Measurements from ENCODE around the gene FBXO39. TPM values are rescaled to one million over a fixed set of nuclear protein-coding genes. Genes with fewer than 3 reads are reported as not detected.

The FBXO39 gene
- total RNA-seq, 1 donor from 2014 or later, result not detected

GRCh38 chr17:6752068-6752909 lies 23.7 kb upstream of the FBXO39 start:
- Mint-ChIP-seq H3K27ac (no peak overlapping the region), H3K9me3 (ENCODE audit: low read depth) (no peaks in the 10 kb centered on the region), H3K27me3 (peaks cover 14% of the 10 kb centered on the region), H3K4me3 (ENCODE audit: low read depth) (no peak overlapping the region), H3K4me1 (ENCODE audit: low read depth) (no peaks in the 10 kb centered on the region), H3K36me3 (ENCODE audit: insufficient read depth) (no peaks in the 10 kb centered on the region)
- no peak for TF ChIP-seq CTCF (IDR thresholded peaks at IDR 0.05; ENCODE audit: unreplicated experiment)
- no peak for DNase-seq (ENCODE audit: low spot score, unreplicated experiment)

DNA sequence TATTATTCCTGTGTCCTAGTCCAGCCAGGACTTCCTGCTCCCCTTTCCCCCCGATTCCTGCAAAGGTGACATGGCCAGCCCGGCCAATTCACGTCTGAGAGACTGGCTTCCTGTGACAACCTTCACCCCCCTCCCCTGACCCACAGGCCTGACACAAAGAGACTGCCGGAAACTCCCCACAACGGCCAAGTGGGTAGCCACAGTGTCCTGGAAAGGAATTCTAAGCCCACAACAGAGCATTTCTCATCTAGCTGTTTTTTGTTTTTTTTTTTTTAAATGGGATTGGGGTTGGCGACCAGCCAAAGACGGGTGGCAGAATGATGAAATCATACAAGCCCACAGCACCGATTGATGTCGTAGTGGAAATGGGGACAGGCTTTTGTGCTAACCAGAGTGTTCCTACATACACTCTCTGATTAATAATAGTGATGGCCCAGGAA lies 23.0 kb upstream of the FBXO39 start:
- no peak for DNase-seq (ENCODE audit: low spot score, unreplicated experiment)
- H3K36me3 Mint-ChIP-seq (ENCODE audit: insufficient read depth), result no peaks in the 10 kb centered on the region
- H3K4me3 Mint-ChIP-seq (ENCODE audit: low read depth), result no peak overlapping the region
- H3K27ac Mint-ChIP-seq, result no peak overlapping the region
- no peaks in the 10 kb centered on the region for H3K4me1 Mint-ChIP-seq (ENCODE audit: low read depth)
- no peak for TF ChIP-seq CTCF (IDR thresholded peaks at IDR 0.05; ENCODE audit: unreplicated experiment)
- peaks cover 15% of the 10 kb centered on the region for H3K27me3 Mint-ChIP-seq
- no peaks in the 10 kb centered on the region for H3K9me3 Mint-ChIP-seq (ENCODE audit: low read depth)

DNA sequence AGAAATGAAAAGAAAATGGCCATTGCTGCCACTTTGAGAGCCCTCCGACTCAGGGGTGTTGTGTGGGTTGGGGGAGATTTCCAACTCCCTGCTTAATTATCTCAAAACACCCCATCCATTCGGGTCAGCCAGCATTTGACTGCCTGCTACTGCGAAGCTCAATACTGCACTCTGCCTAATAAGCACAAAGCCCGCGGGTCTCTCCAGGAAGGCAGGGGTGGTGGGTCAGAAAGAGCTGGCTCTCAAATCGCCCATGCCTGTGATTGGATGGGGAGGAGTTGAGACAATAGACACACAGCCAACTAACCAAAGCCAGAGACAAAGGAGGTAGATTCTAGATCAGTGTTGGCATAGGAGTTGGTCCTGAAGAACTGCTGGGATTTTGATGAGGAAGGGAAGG lies 22.5 kb upstream of the FBXO39 start:
- H3K36me3 Mint-ChIP-seq (ENCODE audit: insufficient read depth), result no peaks in the 10 kb centered on the region
- no peak for TF ChIP-seq CTCF (IDR thresholded peaks at IDR 0.05; ENCODE audit: unreplicated experiment)
- H3K27me3 Mint-ChIP-seq, result peaks cover 18% of the 10 kb centered on the region
- no peaks in the 10 kb centered on the region for H3K9me3 Mint-ChIP-seq (ENCODE audit: low read depth)
- H3K4me1 Mint-ChIP-seq (ENCODE audit: low read depth), result no peaks in the 10 kb centered on the region
- H3K4me3 Mint-ChIP-seq (ENCODE audit: low read depth), result no peak overlapping the region
- H3K27ac Mint-ChIP-seq, result no peak overlapping the region
- DNase-seq (ENCODE audit: low spot score, unreplicated experiment), result no peak

DNA sequence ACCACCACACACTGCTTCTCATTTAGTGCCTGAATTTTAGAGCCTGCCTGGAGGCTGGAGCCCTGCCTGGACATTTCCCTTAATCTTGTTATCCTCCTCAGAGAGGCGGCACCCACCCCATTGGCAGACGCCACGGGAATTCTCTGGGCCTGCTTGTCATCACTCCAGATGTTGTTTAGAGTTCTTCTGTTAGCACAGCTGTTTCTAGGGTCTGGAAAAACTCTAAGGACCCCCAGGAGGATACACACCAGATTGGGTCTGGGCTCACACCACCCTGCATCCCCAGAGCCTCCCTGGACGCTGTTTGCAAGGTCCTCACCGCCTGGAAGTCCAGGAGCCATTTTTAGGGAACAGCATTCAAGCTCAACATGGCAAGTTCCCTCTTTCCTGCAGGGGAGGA lies 20.7 kb upstream of the FBXO39 start:
- no peak for TF ChIP-seq CTCF (IDR thresholded peaks at IDR 0.05; ENCODE audit: unreplicated experiment)
- DNase-seq (ENCODE audit: low spot score, unreplicated experiment), result no peak
- no peaks in the 10 kb centered on the region for H3K9me3 Mint-ChIP-seq (ENCODE audit: low read depth)
- H3K27ac Mint-ChIP-seq, result no peak overlapping the region
- peaks cover 18% of the 10 kb centered on the region for H3K27me3 Mint-ChIP-seq
- no peak overlapping the region for H3K4me3 Mint-ChIP-seq (ENCODE audit: low read depth)
- H3K36me3 Mint-ChIP-seq (ENCODE audit: insufficient read depth), result no peaks in the 10 kb centered on the region
- H3K4me1 Mint-ChIP-seq (ENCODE audit: low read depth), result no peaks in the 10 kb centered on the region

- Mint-ChIP-seq H3K27ac (no peak within 1 kb of the TSS), H3K9me3 (ENCODE audit: low read depth) (no peaks in the 10 kb centered on the region), H3K36me3 (ENCODE audit: insufficient read depth) (no peaks in the 10 kb centered on the region), H3K27me3 (peaks cover 18% of the 10 kb centered on the region), H3K4me1 (ENCODE audit: low read depth) (no peaks in the 10 kb centered on the region), H3K4me3 (ENCODE audit: low read depth) (no peak within 1 kb of the TSS)
- no peak for TF ChIP-seq CTCF (IDR thresholded peaks at IDR 0.05; ENCODE audit: unreplicated experiment)
- DNase-seq (ENCODE audit: low spot score, unreplicated experiment), result no peak
These were observed 20.3 kb upstream of the FBXO39 start, which contains the start of gene XAF1 for GRCh38 chr17:6755731-6756184. Gene XAF1, plus strand, starts transcription at chr17:6756046. Its CDS starts 33 bp downstream, at chr17:6756079.

Data from progenitor cell of endocrine pancreas (in vitro differentiated cells).